ENCODE measurements around the gene PRR12. TPM values are rescaled to one million over a fixed set of nuclear protein-coding genes. Genes with fewer than 3 reads are reported as not detected.

Gene PRR12, protein sequence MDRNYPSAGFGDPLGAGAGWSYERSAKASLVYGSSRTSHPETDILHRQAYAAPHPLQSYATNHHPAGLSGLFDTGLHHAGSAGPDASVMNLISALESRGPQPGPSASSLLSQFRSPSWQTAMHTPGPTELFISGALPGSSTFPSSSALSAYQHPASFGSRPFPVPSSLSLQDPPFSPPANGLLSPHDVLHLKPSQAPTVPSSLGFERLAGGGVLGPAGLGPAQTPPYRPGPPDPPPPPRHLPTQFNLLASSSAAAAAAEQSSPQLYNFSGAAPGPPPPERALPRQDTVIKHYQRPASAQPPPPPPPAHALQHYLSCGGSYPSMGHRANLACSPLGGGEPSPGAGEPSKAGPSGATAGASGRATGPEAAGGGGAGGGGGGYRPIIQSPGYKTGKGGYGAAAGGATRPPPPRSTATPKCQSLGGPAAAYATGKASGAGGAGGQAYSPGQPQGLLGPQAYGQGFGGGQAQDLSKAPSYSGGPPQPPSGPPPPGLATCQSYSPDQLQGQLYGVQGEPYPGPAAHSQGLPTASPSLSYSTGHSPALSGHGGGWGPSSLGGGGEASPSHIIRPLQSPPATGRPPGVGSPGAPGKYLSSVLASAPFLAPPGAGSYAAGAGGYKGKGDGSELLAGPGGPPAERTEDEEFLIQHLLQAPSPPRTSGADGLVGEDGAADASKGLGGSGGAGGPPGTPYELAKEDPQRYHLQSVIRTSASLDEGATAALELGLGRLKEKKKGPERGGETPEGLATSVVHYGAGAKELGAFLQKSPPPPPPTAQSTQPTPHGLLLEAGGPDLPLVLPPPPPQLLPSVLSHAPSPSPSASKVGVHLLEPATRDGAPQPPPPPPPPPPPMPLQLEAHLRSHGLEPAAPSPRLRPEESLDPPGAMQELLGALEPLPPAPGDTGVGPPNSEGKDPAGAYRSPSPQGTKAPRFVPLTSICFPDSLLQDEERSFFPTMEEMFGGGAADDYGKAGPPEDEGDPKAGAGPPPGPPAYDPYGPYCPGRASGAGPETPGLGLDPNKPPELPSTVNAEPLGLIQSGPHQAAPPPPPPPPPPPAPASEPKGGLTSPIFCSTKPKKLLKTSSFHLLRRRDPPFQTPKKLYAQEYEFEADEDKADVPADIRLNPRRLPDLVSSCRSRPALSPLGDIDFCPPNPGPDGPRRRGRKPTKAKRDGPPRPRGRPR (N-terminal part only)
- 27.6 to 35.1 TPM (median 29.7 TPM) in 5 replicates for total RNA-seq (2022; extraction: Qiagen RNA extraction; ENCODE audit: low read depth)

GRCh38 chr19:49590971-49591730 lies at the start of gene PRR12:
Gene PRR12, plus strand, starts transcription at chr19:49591182. Its CDS starts 473 bp downstream, at chr19:49591655.

GRCh38 chr19:49580264-49581006 lies 10.5 kb upstream of the PRR12 start, which contains the start of gene NOSIP:
Gene NOSIP, minus strand, starts transcription at chr19:49580556. Its CDS starts 19,865 bp downstream, at chr19:49560691.

GRCh38 chr19:49581007-49581508 lies 9.9 kb upstream of the PRR12 start, which contains the start of gene PRRG2:
Gene PRRG2, plus strand, starts transcription at chr19:49581316. Its CDS starts 1,904 bp downstream, at chr19:49583220.

DNA sequence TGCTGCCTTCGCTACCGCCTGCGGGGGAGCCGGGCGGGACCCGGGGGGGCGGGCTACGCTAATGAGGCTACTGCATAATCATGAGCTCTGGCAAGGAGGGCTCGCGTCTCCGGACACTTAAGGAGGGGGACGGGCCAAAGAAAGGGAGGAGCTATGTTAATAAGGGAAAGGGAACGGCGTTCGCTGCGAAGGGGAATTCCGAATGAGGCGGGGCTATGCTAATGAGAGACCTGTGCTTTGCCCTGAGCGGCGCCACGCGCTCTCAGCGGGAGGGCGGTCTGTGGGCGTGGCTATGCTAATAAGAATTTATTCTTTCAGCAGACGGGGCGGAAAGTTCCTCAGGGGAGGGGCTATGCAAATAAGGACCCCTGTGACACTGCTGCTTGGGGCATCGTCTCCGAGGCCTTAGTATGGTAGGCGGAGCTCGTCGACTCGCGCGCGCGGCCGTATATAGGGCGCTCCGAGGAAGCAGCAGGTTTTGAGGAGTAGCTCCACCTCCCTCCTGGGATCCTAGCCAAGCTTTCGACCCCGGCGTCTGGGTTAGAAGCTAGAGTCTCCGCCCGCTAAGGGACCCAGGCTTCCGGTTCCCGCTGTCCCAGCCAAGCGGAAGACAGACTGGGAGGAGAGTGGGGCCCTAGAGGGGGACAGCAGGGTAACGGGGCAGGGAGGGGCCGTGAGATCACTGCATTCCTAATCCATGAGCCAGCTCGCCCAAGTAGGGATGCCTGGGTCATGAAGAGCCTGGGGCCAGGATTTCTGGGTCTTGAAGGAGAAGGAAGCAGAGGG lies 49.3 kb downstream of the PRR12 start, which contains the start of gene RRAS:
Gene RRAS (minus strand): TSS at position 31 of the 786 bp plus-strand sequence. CDS start 45 bp downstream, outside the sequence.

DNA sequence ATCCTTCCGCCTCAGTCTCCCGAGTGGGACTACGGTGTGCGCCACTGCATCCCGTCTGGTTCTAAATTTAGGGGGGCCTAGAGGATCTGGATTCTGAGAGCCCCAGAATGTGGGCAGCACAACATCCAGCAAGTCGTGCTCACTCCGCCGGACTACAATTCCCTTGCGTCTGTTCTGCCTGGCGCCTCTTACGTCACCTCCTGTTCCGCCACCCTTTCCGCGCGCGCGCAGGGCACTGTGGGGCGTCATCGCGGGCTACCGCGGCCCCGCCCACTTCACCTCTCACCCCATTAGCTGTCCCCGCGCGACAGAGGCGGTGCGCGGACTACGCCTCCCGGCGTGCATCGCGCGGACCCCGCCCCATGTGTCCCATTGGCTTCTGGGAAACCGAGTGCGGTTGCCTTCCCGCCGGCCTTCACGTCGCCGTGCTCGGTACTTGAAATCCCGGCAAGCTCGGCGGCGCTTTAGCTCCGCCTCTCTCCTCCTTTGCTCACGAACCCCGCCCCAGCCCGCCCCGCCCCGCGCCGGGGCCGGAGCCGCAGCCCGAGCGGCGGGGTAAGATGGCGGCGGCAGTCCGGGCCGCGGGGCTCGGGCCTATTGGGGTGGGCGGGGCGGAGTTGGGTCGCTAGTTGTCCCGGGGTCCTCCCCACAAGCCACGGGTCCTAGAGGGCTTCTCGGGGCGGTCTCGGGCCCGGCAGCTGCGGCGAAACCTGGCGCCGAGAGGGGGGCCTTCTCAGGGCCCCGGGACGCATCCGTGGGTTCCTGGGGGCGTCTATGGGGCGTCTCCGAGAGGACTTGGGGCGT lies 50.9 kb downstream of the PRR12 start, which contains the start of gene SCAF1:
Gene SCAF1 (plus strand): TSS at position 522 of the 804 bp plus-strand sequence. CDS start 2,818 bp downstream, outside the sequence.

DNA sequence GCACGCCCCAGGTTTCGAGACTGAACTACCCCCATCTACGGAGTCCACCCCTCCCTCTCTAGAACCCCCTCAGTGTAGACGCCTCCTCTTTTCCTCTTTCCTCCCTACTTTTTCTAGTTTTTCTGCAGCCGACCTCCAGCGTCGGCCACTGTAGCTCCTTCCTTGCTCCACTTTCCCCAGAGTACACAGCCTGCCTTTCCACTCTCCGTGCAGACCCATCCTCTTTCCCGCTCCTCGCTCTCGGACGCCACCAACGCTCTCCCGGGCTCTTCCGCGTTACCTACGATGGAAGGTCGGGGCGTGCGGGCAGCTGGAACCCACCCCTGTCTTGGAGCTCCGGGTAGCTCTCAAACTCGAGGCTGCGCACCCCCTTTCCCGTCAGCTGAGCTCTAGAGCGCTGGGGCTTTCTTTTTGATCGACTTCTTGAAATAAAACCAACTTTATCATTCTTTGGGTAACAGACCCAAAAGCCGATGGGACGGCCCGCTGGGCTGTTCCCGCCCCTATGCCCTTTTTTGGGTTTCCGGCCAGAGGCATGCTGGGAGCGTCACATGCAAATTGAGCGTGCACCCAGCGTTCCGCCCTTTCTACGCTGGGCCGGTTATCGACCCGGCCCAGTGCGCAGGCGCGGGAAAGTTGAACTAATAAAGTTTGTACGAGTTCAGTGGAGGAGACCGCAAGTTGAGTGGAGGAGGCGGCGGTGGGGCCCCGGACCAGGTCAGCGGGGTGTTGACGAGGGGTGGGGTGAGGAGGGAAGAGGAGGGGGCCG lies 74.6 kb downstream of the PRR12 start, which contains the start of the genes BCL2L12 and IRF3:
Gene BCL2L12 (plus strand): TSS at position 583 of the 769 bp plus-strand sequence. CDS start 760 bp downstream, outside the sequence.
Gene IRF3 (minus strand): TSS at position 507 of the 769 bp plus-strand sequence. CDS start 1,019 bp downstream, outside the sequence.

Other genes with a start within 250 kb of the PRR12 start
- 14.1 to 23.1 TPM (median 18.6 TPM) in 5 replicates for gene TEAD2, start 228.8 kb upstream of the PRR12 start, total RNA-seq (2022; extraction: Qiagen RNA extraction; ENCODE audit: low read depth)
- gene DKKL1, start 227.3 kb upstream of the PRR12 start, total RNA-seq (2022; extraction: Qiagen RNA extraction; ENCODE audit: low read depth), result 0.33 to 0.78 TPM (median 0.62 TPM) in 5 replicates
- gene KASH5, start 202.9 kb upstream of the PRR12 start, total RNA-seq (2022; extraction: Qiagen RNA extraction; ENCODE audit: low read depth), result not detected in 5 replicates
- not detected in 5 replicates for gene PTH2, start 167.7 kb upstream of the PRR12 start, total RNA-seq (2022; extraction: Qiagen RNA extraction; ENCODE audit: low read depth)
- 0.07 to 0.22 TPM (median 0.18 TPM) in 4 of 5 replicates, not detected in the other for gene GFY, start 165.8 kb upstream of the PRR12 start, total RNA-seq (2022; extraction: Qiagen RNA extraction; ENCODE audit: low read depth)
- gene SLC17A7, start 149.7 kb upstream of the PRR12 start, total RNA-seq (2022; extraction: Qiagen RNA extraction; ENCODE audit: low read depth), result 0.49 to 0.63 TPM (median 0.61 TPM) in 5 replicates
- gene PIH1D1, start 139.4 kb upstream of the PRR12 start, total RNA-seq (2022; extraction: Qiagen RNA extraction; ENCODE audit: low read depth), result 87.2 to 97.5 TPM (median 96.7 TPM) in 5 replicates
- gene ALDH16A1, start 138.0 kb upstream of the PRR12 start, total RNA-seq (2022; extraction: Qiagen RNA extraction; ENCODE audit: low read depth), result 14.5 to 29.0 TPM (median 22.6 TPM) in 5 replicates
- gene FLT3LG, start 117.0 kb upstream of the PRR12 start, total RNA-seq (2022; extraction: Qiagen RNA extraction; ENCODE audit: low read depth), result 0.68 to 1.7 TPM (median 1.2 TPM) in 5 replicates
- 3,835 to 4,657 TPM (median 3,991 TPM) in 5 replicates for gene RPL13A, start 103.6 kb upstream of the PRR12 start, total RNA-seq (2022; extraction: Qiagen RNA extraction; ENCODE audit: low read depth)
- 3,649 to 5,162 TPM (median 3,839 TPM) in 5 replicates for gene RPS11, start 94.7 kb upstream of the PRR12 start, total RNA-seq (2022; extraction: Qiagen RNA extraction; ENCODE audit: low read depth)
- 26.1 to 29.8 TPM (median 28.3 TPM) in 5 replicates for gene FCGRT, start 78.5 kb upstream of the PRR12 start, total RNA-seq (2022; extraction: Qiagen RNA extraction; ENCODE audit: low read depth)
- 1.5 to 2.1 TPM (median 1.7 TPM) in 5 replicates for gene RCN3, start 63.2 kb upstream of the PRR12 start, total RNA-seq (2022; extraction: Qiagen RNA extraction; ENCODE audit: low read depth)
- gene NOSIP, start 10.6 kb upstream of the PRR12 start, total RNA-seq (2022; extraction: Qiagen RNA extraction; ENCODE audit: low read depth), result 84.6 to 109 TPM (median 95.2 TPM) in 5 replicates
- 0.54 to 1.2 TPM (median 0.87 TPM) in 5 replicates for gene PRRG2, start 9.9 kb upstream of the PRR12 start, total RNA-seq (2022; extraction: Qiagen RNA extraction; ENCODE audit: low read depth)
- 83.1 to 125 TPM (median 114 TPM) in 5 replicates for gene RRAS, start 49.0 kb downstream of the PRR12 start, total RNA-seq (2022; extraction: Qiagen RNA extraction; ENCODE audit: low read depth)
- gene SCAF1, start 51.0 kb downstream of the PRR12 start, total RNA-seq (2022; extraction: Qiagen RNA extraction; ENCODE audit: low read depth), result 41.9 to 71.4 TPM (median 66.3 TPM) in 5 replicates
- gene IRF3, start 74.7 kb downstream of the PRR12 start, total RNA-seq (2022; extraction: Qiagen RNA extraction; ENCODE audit: low read depth), result 86.3 to 119 TPM (median 102 TPM) in 5 replicates
- 58.3 to 77.0 TPM (median 67.6 TPM) in 5 replicates for gene BCL2L12, start 74.8 kb downstream of the PRR12 start, total RNA-seq (2022; extraction: Qiagen RNA extraction; ENCODE audit: low read depth)
- 373 to 457 TPM (median 431 TPM) in 5 replicates for gene PRMT1, start 86.1 kb downstream of the PRR12 start, total RNA-seq (2022; extraction: Qiagen RNA extraction; ENCODE audit: low read depth)
- 4.0 to 7.6 TPM (median 5.7 TPM) in 5 replicates for gene ADM5, start 98.4 kb downstream of the PRR12 start, total RNA-seq (2022; extraction: Qiagen RNA extraction; ENCODE audit: low read depth)
- 11.6 to 14.6 TPM (median 13.4 TPM) in 5 replicates for gene CPT1C, start 99.9 kb downstream of the PRR12 start, total RNA-seq (2022; extraction: Qiagen RNA extraction; ENCODE audit: low read depth)
- gene TSKS, start 172.1 kb downstream of the PRR12 start, total RNA-seq (2022; extraction: Qiagen RNA extraction; ENCODE audit: low read depth), result 0.06 TPM in 1 of 5 replicates, not detected in the others
- gene AP2A1, start 175.8 kb downstream of the PRR12 start, total RNA-seq (2022; extraction: Qiagen RNA extraction; ENCODE audit: low read depth), result 44.3 to 56.6 TPM (median 52.4 TPM) in 5 replicates
- gene FUZ, start 222.1 kb downstream of the PRR12 start, total RNA-seq (2022; extraction: Qiagen RNA extraction; ENCODE audit: low read depth), result 13.9 to 17.0 TPM (median 15.0 TPM) in 5 replicates
- 51.8 to 71.0 TPM (median 61.4 TPM) in 5 replicates for gene MED25, start 227.1 kb downstream of the PRR12 start, total RNA-seq (2022; extraction: Qiagen RNA extraction; ENCODE audit: low read depth)

Measured in A549 treated with DMSO at 1 μM for 4 hours (cell line).